ENCODE data around the gene FARP1.

DNA sequence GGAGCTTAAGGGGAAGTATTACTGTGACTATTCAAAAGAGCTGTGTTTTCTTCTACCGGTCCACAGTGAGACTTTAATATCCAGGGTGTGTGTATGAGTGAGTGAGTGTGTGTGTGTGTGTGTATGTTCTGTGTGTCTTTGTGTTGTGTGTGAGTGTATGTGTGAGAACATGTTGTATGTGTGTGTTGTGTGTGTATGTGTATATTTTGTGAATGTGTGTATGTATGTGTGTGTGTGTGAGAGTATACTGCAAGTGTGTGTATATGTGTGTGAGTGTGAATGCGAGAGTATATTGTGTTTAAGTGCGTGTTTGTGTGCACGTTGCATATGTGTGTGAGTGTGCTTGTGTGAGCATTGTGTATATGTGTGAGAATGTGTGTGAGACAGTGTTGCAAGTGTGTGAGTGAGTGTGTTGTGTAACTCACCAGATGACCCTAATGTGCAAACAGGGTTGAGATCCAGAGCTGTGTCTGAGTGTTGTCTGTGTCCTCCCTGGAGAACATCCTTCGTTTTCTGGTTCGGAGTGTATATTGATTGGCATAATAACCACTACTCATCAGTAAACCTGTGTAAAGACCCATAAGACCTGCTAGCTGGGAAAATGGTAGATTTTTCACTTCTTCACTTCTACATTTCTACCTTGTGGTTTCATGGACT is 135.3 kb downstream of the FARP1 start:
- TF ChIP-seq, protein P1, sequence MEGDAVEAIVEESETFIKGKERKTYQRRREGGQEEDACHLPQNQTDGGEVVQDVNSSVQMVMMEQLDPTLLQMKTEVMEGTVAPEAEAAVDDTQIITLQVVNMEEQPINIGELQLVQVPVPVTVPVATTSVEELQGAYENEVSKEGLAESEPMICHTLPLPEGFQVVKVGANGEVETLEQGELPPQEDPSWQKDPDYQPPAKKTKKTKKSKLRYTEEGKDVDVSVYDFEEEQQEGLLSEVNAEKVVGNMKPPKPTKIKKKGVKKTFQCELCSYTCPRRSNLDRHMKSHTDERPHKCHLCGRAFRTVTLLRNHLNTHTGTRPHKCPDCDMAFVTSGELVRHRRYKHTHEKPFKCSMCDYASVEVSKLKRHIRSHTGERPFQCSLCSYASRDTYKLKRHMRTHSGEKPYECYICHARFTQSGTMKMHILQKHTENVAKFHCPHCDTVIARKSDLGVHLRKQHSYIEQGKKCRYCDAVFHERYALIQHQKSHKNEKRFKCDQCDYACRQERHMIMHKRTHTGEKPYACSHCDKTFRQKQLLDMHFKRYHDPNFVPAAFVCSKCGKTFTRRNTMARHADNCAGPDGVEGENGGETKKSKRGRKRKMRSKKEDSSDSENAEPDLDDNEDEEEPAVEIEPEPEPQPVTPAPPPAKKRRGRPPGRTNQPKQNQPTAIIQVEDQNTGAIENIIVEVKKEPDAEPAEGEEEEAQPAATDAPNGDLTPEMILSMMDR (IDR thresholded peaks at IDR 0.05) = no peak
- no peak for TF ChIP-seq POLR2A (IDR thresholded peaks at IDR 0.05)
